A549 (cell line): ENCODE data around the gene PIAS4.

Source experiments
- CEBPB ChIP-seq, 2 experiments: fragments of >200 bp in 1 of 2; sonication (Bioruptor Twin) in 1 of 2; formaldehyde crosslinking in 1 of 2; IDR thresholded peaks; 2 replicates each; pipeline ENCODE4 v1.6.1; 2012 to 2016
- EP300 ChIP-seq, 2 experiments: fragments of >200 bp; sonication (Bioruptor Twin); formaldehyde crosslinking; IDR thresholded peaks; 2 replicates in 1 of 2; 3 replicates in 1 of 2; pipeline ENCODE4 v1.6.1; 2016 to 2017
- HDAC2 ChIP-seq: fragments of 200-600 bp; sonication (generic); IDR thresholded peaks from 2 replicates; pipeline ENCODE4 v1.6.1; 2016
- KDM1A ChIP-seq: fragments of 200-600 bp; sonication (generic); IDR thresholded peaks from 2 replicates; pipeline ENCODE4 v1.6.1; 2016; ENCODE audit warnings: low read depth, mild to moderate bottlenecking
- MAFK ChIP-seq: fragments of 450-650 bp; IDR thresholded peaks from 2 replicates; pipeline ENCODE4 v1.6.1; 2014; ENCODE audit not compliant: partially characterized antibody
- MAZ ChIP-seq: fragments of 150-350 bp; IDR thresholded peaks from 2 replicates; pipeline ENCODE4 v1.6.1; 2014; ENCODE audit warnings: antibody characterized with exemption, low read depth, low read length, borderline replicate concordance
- POLR2A ChIP-seq: IDR thresholded peaks from 2 replicates; pipeline ENCODE4 v1.6.1; 2012; ENCODE audit warnings: mild to moderate bottlenecking, low read length
- TF ChIP-seq, protein P1 (sequence below): fragments of >200 bp; sonication (Bioruptor Twin); formaldehyde crosslinking; IDR thresholded peaks from 3 replicates; pipeline ENCODE4 v1.5.1; 2016
- TF ChIP-seq, protein P2 (sequence below): fragments of 200-600 bp; sonication (generic); IDR thresholded peaks from 2 replicates; pipeline ENCODE4 v1.6.1; 2016; ENCODE audit warnings: antibody characterized with exemption, mild to moderate bottlenecking, moderate library complexity
- TF ChIP-seq, protein P3 (sequence below): IDR thresholded peaks from 2 replicates; pipeline ENCODE4 v1.6.1; 2012; ENCODE audit warnings: low read depth, borderline replicate concordance
- TF ChIP-seq, protein P4 (sequence below): IDR thresholded peaks from 2 replicates; pipeline ENCODE4 v1.6.1; 2012

DNA sequence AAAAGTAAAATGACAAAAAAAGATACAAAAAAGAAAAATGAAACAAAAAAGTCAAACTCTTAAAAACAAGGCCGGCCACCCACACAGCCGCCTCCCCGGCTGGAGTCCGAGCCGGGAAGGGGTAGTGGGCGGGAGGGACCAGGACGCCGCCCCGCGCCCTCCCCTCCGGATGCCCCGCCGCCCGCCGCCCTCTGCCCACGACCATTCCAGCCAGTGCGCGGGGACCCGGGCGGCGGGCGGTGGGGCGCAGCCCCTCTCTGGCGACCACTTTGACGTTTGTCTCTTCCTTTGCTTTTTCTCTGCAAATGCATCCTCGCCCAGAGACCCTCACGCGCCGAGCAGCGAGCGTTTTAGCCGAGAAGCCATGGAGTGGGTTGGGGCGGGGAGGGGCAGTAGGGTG is 30.5 kb downstream of the PIAS4 start:
- TF ChIP-seq, protein P1, sequence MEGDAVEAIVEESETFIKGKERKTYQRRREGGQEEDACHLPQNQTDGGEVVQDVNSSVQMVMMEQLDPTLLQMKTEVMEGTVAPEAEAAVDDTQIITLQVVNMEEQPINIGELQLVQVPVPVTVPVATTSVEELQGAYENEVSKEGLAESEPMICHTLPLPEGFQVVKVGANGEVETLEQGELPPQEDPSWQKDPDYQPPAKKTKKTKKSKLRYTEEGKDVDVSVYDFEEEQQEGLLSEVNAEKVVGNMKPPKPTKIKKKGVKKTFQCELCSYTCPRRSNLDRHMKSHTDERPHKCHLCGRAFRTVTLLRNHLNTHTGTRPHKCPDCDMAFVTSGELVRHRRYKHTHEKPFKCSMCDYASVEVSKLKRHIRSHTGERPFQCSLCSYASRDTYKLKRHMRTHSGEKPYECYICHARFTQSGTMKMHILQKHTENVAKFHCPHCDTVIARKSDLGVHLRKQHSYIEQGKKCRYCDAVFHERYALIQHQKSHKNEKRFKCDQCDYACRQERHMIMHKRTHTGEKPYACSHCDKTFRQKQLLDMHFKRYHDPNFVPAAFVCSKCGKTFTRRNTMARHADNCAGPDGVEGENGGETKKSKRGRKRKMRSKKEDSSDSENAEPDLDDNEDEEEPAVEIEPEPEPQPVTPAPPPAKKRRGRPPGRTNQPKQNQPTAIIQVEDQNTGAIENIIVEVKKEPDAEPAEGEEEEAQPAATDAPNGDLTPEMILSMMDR: no peak
- TF ChIP-seq, protein P2, sequence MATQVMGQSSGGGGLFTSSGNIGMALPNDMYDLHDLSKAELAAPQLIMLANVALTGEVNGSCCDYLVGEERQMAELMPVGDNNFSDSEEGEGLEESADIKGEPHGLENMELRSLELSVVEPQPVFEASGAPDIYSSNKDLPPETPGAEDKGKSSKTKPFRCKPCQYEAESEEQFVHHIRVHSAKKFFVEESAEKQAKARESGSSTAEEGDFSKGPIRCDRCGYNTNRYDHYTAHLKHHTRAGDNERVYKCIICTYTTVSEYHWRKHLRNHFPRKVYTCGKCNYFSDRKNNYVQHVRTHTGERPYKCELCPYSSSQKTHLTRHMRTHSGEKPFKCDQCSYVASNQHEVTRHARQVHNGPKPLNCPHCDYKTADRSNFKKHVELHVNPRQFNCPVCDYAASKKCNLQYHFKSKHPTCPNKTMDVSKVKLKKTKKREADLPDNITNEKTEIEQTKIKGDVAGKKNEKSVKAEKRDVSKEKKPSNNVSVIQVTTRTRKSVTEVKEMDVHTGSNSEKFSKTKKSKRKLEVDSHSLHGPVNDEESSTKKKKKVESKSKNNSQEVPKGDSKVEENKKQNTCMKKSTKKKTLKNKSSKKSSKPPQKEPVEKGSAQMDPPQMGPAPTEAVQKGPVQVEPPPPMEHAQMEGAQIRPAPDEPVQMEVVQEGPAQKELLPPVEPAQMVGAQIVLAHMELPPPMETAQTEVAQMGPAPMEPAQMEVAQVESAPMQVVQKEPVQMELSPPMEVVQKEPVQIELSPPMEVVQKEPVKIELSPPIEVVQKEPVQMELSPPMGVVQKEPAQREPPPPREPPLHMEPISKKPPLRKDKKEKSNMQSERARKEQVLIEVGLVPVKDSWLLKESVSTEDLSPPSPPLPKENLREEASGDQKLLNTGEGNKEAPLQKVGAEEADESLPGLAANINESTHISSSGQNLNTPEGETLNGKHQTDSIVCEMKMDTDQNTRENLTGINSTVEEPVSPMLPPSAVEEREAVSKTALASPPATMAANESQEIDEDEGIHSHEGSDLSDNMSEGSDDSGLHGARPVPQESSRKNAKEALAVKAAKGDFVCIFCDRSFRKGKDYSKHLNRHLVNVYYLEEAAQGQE: no peak
- TF ChIP-seq EP300 (IDR thresholded peaks at IDR 0.05) (no peak), MAFK (no peak), MAZ (no peak), CEBPB (IDR thresholded peaks at IDR 0.05) (no peak), KDM1A (no peak), POLR2A (no peak), HDAC2 (no peak)
- TF ChIP-seq, protein P3, sequence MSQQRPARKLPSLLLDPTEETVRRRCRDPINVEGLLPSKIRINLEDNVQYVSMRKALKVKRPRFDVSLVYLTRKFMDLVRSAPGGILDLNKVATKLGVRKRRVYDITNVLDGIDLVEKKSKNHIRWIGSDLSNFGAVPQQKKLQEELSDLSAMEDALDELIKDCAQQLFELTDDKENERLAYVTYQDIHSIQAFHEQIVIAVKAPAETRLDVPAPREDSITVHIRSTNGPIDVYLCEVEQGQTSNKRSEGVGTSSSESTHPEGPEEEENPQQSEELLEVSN: no peak
- TF ChIP-seq, protein P4, sequence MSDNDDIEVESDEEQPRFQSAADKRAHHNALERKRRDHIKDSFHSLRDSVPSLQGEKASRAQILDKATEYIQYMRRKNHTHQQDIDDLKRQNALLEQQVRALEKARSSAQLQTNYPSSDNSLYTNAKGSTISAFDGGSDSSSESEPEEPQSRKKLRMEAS: no peak
